Neuronal stem cell (in vitro differentiated cells): ENCODE results near the gene MRPS24.

Source experiments
- DNase-seq: peaks from one replicate; pipeline ENCODE4 v3.0.0-alpha.2; 2013; ENCODE audit warnings: low spot score
- H2AFZ ChIP-seq: one replicate; pipeline ENCODE4 v1.6.1; 2013; ENCODE audit warnings: mild to moderate bottlenecking, low read length, inconsistent platforms
- H2AK5ac ChIP-seq: 2 replicates; pipeline ENCODE4 v1.6.1; 2013; ENCODE audit warnings: low read depth, mild to moderate bottlenecking, inconsistent platforms, low read length, moderate library complexity, mixed read lengths
- H2BK120ac ChIP-seq: 2 replicates; pipeline ENCODE4 v1.6.1; 2013; ENCODE audit warnings: low read depth, mild to moderate bottlenecking, inconsistent platforms, low read length, moderate library complexity, mixed read lengths
- H2BK12ac ChIP-seq: one replicate; pipeline ENCODE4 v1.6.1; 2013; ENCODE audit warnings: low read length, inconsistent platforms
- H2BK15ac ChIP-seq: 2 replicates; pipeline ENCODE4 v1.6.1; 2013; ENCODE audit warnings: mild to moderate bottlenecking, low read length, inconsistent platforms, mixed read lengths
- H2BK5ac ChIP-seq: one replicate; pipeline ENCODE4 v1.6.1; 2013; ENCODE audit warnings: inconsistent platforms, mild to moderate bottlenecking, low read length, moderate library complexity
- H3K14ac ChIP-seq: one replicate; pipeline ENCODE4 v1.6.1; 2013; ENCODE audit warnings: low read length, inconsistent platforms
- H3K18ac ChIP-seq: 2 replicates; pipeline ENCODE4 v1.6.1; 2013; ENCODE audit warnings: low read length, inconsistent platforms
- H3K23ac ChIP-seq: 2 replicates; pipeline ENCODE4 v1.6.1; 2013; ENCODE audit warnings: low read depth, mild to moderate bottlenecking, mixed read lengths, low read length, inconsistent platforms; ENCODE audit not compliant: poor library complexity
- H3K27ac ChIP-seq: replicated peaks from 3 replicates; pipeline ENCODE4 v1.5.1; 2013; ENCODE audit warnings: low read length, inconsistent platforms
- H3K27me3 ChIP-seq, 3 experiments: 2 replicates each; pipeline ENCODE4 v1.6.1; 2013; ENCODE audit warnings: low read length in 3 of 3, mild to moderate bottlenecking in 2 of 3, inconsistent platforms in 1 of 3, low read depth in 1 of 3, mixed read lengths in 1 of 3, moderate library complexity in 1 of 3; ENCODE audit not compliant: control insufficient read depth in 3 of 3, insufficient read depth in 3 of 3
- H3K36me3 ChIP-seq, 2 donors: replicated peaks in 1 of 2; 2 replicates each; pipeline ENCODE4 v1.6.1; 2013; ENCODE audit warnings: low read length in 2 of 2; ENCODE audit not compliant: control insufficient read depth in 2 of 2, insufficient read depth in 2 of 2
- H3K4ac ChIP-seq: 2 replicates; pipeline ENCODE4 v1.6.1; 2013; ENCODE audit warnings: inconsistent platforms, mild to moderate bottlenecking, low read length, moderate library complexity
- H3K4me1 ChIP-seq, 2 donors: 1 replicate in 1 of 2; 2 replicates in 1 of 2; pipeline ENCODE4 v1.6.1; 2013; ENCODE audit warnings: low read length in 2 of 2, low read depth in 1 of 2; ENCODE audit not compliant: control insufficient read depth in 2 of 2, insufficient read depth in 1 of 2
- H3K4me2 ChIP-seq: one replicate; pipeline ENCODE4 v1.6.1; 2013; ENCODE audit warnings: mild to moderate bottlenecking, low read length, inconsistent platforms; ENCODE audit not compliant: insufficient read depth, poor library complexity, severe bottlenecking
- H3K4me3 ChIP-seq, 2 donors: 2 replicates each; pipeline ENCODE4 v1.5.1; 2013; ENCODE audit warnings: low read length in 2 of 2, mild to moderate bottlenecking in 2 of 2, inconsistent platforms in 1 of 2, moderate library complexity in 1 of 2
- H3K79me1 ChIP-seq: one replicate; pipeline ENCODE4 v1.6.1; 2013; ENCODE audit warnings: low read depth, mild to moderate bottlenecking, inconsistent platforms, low read length, moderate library complexity
- H3K9ac ChIP-seq: one replicate; pipeline ENCODE4 v1.6.1; 2013; ENCODE audit warnings: mild to moderate bottlenecking, low read depth, low read length, inconsistent platforms; ENCODE audit not compliant: poor library complexity
- H3K9me3 ChIP-seq, 2 donors: replicated peaks in 1 of 2; 2 replicates each; pipeline versions ENCODE3 to v1.6.1; 2013; ENCODE audit warnings: low read length in 2 of 2, mild to moderate bottlenecking in 2 of 2, inconsistent platforms in 1 of 2, low read depth in 1 of 2, mixed read lengths in 1 of 2, moderate library complexity in 1 of 2; ENCODE audit not compliant: control insufficient read depth in 2 of 2, insufficient read depth in 1 of 2
- H4K8ac ChIP-seq: one replicate; pipeline ENCODE4 v1.6.1; 2013; ENCODE audit warnings: low read depth, mild to moderate bottlenecking, inconsistent platforms, low read length, moderate library complexity
- H4K91ac ChIP-seq: one replicate; pipeline ENCODE4 v1.6.1; 2013; ENCODE audit warnings: low read length, low read depth, mild to moderate bottlenecking, inconsistent platforms; ENCODE audit not compliant: poor library complexity
- WGBS, 2 donors: extraction: QIAGEN DNeasy Blood & Tissue Kit; methylation state at CpG; one replicate each; pipeline ENCODE4 v1.1.7; 2013; ENCODE audit warnings: missing lambda C conversion rate in 2 of 2, mixed read lengths in 1 of 2; ENCODE audit not compliant: insufficient read length in 2 of 2, insufficient replicate concordance in 1 of 2; ENCODE audit errors: extremely low coverage in 2 of 2; 5-methylcytosine and 5-hydroxymethylcytosine counted together

Gene MRPS24

DNA sequence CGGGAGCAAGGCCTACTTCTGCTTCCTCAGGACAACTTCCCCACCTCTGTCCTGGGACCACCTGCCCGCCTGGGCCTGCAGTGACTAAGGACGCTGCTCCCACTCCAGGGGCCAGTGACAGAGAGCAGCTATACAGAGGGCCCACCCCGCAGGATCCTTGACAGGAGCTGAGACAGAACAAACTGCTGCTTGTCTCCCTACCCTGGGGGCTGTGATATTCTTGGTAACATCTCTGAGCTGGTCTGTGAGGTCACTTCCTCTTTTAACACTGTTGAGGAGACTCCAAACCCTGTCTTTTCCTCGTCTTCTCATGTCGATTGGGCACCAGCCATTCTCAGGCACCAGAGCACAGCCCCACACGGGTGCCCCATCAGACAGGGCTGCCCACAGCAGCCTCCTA is 6.9 kb upstream of the MRPS24 start:
- H3K4me1 ChIP-seq = no peaks in the 10 kb centered on the region
- peaks cover 15 to 59% of the 10 kb centered on the region in 2 donors for H3K36me3 ChIP-seq
- no peaks in the 10 kb centered on the region for H3K27me3 ChIP-seq
- H4K91ac ChIP-seq = no peak overlapping the region
- H3K4ac ChIP-seq = no peak overlapping the region
- no peak overlapping the region for H3K14ac ChIP-seq
- no peak overlapping the region for H4K8ac ChIP-seq
- H3K9ac ChIP-seq = no peak overlapping the region
- H3K18ac ChIP-seq = no peak overlapping the region
- no peak overlapping the region for H3K23ac ChIP-seq
- peaks cover 2 to 4% of the 10 kb centered on the region in 2 donors for H3K9me3 ChIP-seq
- no peak overlapping the region for H2AK5ac ChIP-seq
- H2BK12ac ChIP-seq = no peak overlapping the region
- no peak overlapping the region for H3K27ac ChIP-seq
- H2BK15ac ChIP-seq = no peak overlapping the region
- no CpG with 5 or more reads among the region's 7 CpGs for WGBS, 2 donors
- H2BK120ac ChIP-seq = no peak overlapping the region
- H2BK5ac ChIP-seq = no peak overlapping the region
- no peaks in the 10 kb centered on the region for H3K79me1 ChIP-seq
- H2AFZ ChIP-seq = no peak overlapping the region
- no peak overlapping the region for H3K4me2 ChIP-seq
- DNase-seq = no peak
- H3K4me3 ChIP-seq = no peak overlapping the region

DNA sequence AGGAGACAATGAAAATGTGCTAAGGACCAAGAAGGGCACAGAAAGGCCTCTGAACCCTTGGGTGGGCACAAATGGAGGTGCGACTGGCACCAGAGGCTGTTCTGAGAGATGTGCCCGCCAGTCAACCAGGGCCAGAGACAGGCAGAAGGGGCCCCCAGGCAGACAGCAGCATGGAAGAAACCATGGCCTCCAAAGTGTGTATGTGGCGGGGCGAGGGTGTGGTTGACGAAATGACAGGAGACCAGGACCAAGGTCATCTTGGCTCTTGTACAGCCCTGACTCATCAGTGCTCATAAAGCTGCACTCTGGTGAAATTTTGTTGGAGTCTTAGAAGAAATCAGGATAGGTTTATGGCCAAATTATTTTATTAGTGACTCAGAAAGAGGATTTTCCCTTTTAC is 4.0 kb upstream of the MRPS24 start:
- no peak overlapping the region for H2BK5ac ChIP-seq
- no peaks in the 10 kb centered on the region for H3K27me3 ChIP-seq
- no peak overlapping the region for H3K4me2 ChIP-seq
- H3K4ac ChIP-seq = no peak overlapping the region
- no peak overlapping the region for H3K27ac ChIP-seq
- peaks cover 4 to 12% of the 10 kb centered on the region in 2 donors for H3K9me3 ChIP-seq
- no peak overlapping the region for H3K18ac ChIP-seq
- no peak overlapping the region for H3K23ac ChIP-seq
- H3K4me1 ChIP-seq = peaks cover 3 to 6% of the 10 kb centered on the region in 2 donors
- WGBS, 2 donors = no CpG with 5 or more reads among the region's 5 CpGs
- no peak overlapping the region for H2BK12ac ChIP-seq
- H3K36me3 ChIP-seq = peaks cover 12 to 30% of the 10 kb centered on the region in 2 donors
- no peak overlapping the region for H4K91ac ChIP-seq
- no peak overlapping the region for H2AFZ ChIP-seq
- H3K4me3 ChIP-seq = no peak overlapping the region
- no peak overlapping the region for H2AK5ac ChIP-seq
- H4K8ac ChIP-seq = no peak overlapping the region
- H2BK15ac ChIP-seq = no peak overlapping the region
- H3K9ac ChIP-seq = no peak overlapping the region
- no peaks in the 10 kb centered on the region for H3K79me1 ChIP-seq
- H3K14ac ChIP-seq = no peak overlapping the region
- no peak for DNase-seq
- H2BK120ac ChIP-seq = no peak overlapping the region

DNA sequence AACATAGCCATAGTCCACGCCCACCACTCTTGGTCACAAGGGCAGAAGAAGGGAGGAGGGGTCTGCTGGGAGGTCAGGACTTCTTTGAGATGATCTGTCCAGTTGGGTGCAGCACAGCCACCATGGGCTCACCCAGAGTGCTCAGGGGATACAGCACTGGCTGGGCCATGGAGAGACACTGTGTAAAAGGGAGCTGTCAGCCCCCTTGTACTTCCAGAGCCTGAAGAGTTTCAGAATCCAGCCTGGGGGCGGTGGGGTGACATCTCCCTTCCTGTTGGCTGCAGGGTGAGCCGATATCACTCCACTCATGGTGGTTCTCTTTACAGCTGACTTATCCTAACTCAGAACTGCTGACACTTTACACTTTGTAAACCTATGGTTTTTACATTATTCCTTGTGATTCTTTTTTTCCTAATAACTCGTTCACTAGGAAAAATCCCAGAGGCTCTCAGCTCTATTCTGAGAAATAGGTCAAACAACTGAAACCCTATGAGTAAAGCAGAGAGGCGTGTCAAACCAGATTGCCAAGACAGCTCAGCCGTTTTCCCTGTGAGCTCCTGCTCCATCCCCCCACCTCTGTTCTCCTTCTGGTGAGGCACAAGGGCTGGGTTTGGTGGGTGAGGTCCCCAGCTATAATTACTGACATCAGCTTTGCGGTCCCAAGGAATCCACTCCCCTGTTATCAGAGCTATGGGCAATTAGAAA is 3.2 kb upstream of the MRPS24 start:
- Histone ChIP-seq H4K8ac (no peak overlapping the region), H3K4me3 (no peak overlapping the region), H3K14ac (no peak overlapping the region), H3K9me3 (peaks cover 4 to 12% of the 10 kb centered on the region in 2 donors), H4K91ac (no peak overlapping the region), H3K4ac (no peak overlapping the region), H3K4me2 (no peak overlapping the region), H2BK15ac (no peak overlapping the region), H3K27me3 (no peaks in the 10 kb centered on the region), H2AK5ac (peak overlapping the region; percentile 61), H3K79me1 (no peaks in the 10 kb centered on the region), H2BK5ac (no peak overlapping the region), H2AFZ (peak overlapping the region; percentile 11), H3K23ac (no peak overlapping the region), H3K9ac (no peak overlapping the region), H3K36me3 (peaks cover 10 to 28% of the 10 kb centered on the region in 2 donors), H3K27ac (no peak overlapping the region), H3K4me1 (peaks cover 3 to 7% of the 10 kb centered on the region in 2 donors), H2BK12ac (no peak overlapping the region), H2BK120ac (no peak overlapping the region), H3K18ac (peak overlapping the region; percentile 7)
- DNase-seq = no peak
- WGBS, 2 donors = no CpG with 5 or more reads among the region's 7 CpGs

DNA sequence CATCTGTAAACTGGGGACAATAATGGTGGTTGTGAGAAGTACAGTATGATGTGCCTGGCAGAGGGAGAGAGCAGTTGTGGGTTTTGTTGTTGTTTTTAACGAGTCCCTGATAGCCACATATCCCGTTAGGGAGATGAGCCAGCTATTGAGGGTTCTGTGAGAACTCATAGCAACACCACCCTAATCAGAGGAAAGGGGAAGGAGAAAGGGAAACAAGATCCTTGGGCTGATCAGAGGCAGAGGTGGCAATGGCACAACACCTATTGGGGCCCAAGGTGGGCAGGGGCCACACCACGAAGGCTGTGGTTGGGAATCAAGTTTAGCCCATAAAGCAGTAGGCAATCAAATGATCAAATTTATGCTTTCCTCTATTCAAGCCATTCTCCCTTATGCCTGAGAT is 1.7 kb upstream of the MRPS24 start:
- no peak overlapping the region for H2BK12ac ChIP-seq
- no peak overlapping the region for H3K4ac ChIP-seq
- no peak overlapping the region for H2AFZ ChIP-seq
- no peak overlapping the region for H4K91ac ChIP-seq
- H2BK120ac ChIP-seq = no peak overlapping the region
- H3K79me1 ChIP-seq = no peaks in the 10 kb centered on the region
- no peak overlapping the region for H3K18ac ChIP-seq
- no peak overlapping the region for H3K14ac ChIP-seq
- no peak overlapping the region for H3K23ac ChIP-seq
- H3K27me3 ChIP-seq = no peaks in the 10 kb centered on the region
- H2AK5ac ChIP-seq = no peak overlapping the region
- peaks cover 3 to 7% of the 10 kb centered on the region in 2 donors for H3K4me1 ChIP-seq
- H3K36me3 ChIP-seq = peaks cover 9 to 26% of the 10 kb centered on the region in 2 donors
- no peak for DNase-seq
- H3K9ac ChIP-seq = no peak overlapping the region
- no peak overlapping the region for H2BK5ac ChIP-seq
- H2BK15ac ChIP-seq = no peak overlapping the region
- no peak overlapping the region for H3K4me3 ChIP-seq
- H3K27ac ChIP-seq = no peak overlapping the region
- no peak overlapping the region for H3K4me2 ChIP-seq
- no CpG with 5 or more reads among the region's 3 CpGs for WGBS, 2 donors
- peaks cover 4 to 12% of the 10 kb centered on the region in 2 donors for H3K9me3 ChIP-seq
- no peak overlapping the region for H4K8ac ChIP-seq
